ENCODE measurements around the gene NAA35. TPM values are rescaled to one million over a fixed set of nuclear protein-coding genes. Genes with fewer than 3 reads are reported as not detected.

NAA35 gene
- total and polyA plus RNA-seq, 9 of the 15 experiments (the other 6 are each of a cell fraction or from before 2014, with no cell fraction given) = 17.7 to 43.9 (median 29.0) TPM

- Histone ChIP-seq H3K9me1 (ENCODE audit: control insufficient read depth, insufficient read depth, low read length) (no peaks in the 10 kb centered on the region), H3K4me1 (replicated peaks in 1 of 2; ENCODE audit: control insufficient read depth in 2 of 2, insufficient read depth in 2 of 2, low read length in 2 of 2) (no peaks in the 10 kb centered on the region), H2AFZ (ENCODE audit: low read depth, low read length) (no peak overlapping the region), H3K4me2 (ENCODE audit: insufficient read depth, low read length) (no peak overlapping the region), H3K4me3 (no peak overlapping the region), H3K79me2 (ENCODE audit: control insufficient read depth, insufficient read depth, low read length) (no peaks in the 10 kb centered on the region; the same call in 2 of the 3 replicates), H3K27ac (ENCODE audit: extremely low read depth, low read depth, low read length) (no peak overlapping the region), H3K27me3 (ENCODE audit: control insufficient read depth in 2 of 2, insufficient read depth in 2 of 2, low read length in 2 of 2) (no peaks in the 10 kb centered on the region), H4K20me1 (replicated peaks; ENCODE audit: control insufficient read depth, insufficient read depth, low read length) (no peaks in the 10 kb centered on the region), H3K36me3 (ENCODE audit: control insufficient read depth, insufficient read depth, low read length) (peaks cover 47% of the 10 kb centered on the region), H3K9ac (ENCODE audit: insufficient read depth in 1 of 2, low read depth in 2 of 2, low read length in 2 of 2) (no peak overlapping the region), H3K9me3 (replicated peaks; ENCODE audit: control insufficient read depth, insufficient read depth, low read depth, low read length) (no peaks in the 10 kb centered on the region)
- FAIRE-seq (no peak), ATAC-seq (no peak), DNase-seq (ENCODE audit: extremely low read depth in 1 of 4, low spot score in 3 of 4) (no peak)
- 73% methylated on average over 2 of the region's 2 CpGs for WGBS (ENCODE audit: insufficient coverage, low coverage, missing lambda C conversion rate)
- TF ChIP-seq ZFP91 (CRISPR knock-in tag; IDR thresholded peaks at IDR 0.05) (no peak), CEBPB (tag; IDR thresholded peaks at IDR 0.05) (peak; percentile 34; the same call in 1 of the 2 replicates), CEBPG (CRISPR knock-in tag; IDR thresholded peaks at IDR 0.05) (no peak), CEBPG (tag; conservative IDR thresholded peaks at IDR 0.05 in 1 of 2, IDR thresholded peaks at IDR 0.05 in 1 of 2) (peak in 1 of 2 experiments; percentile 50; a peak in 1 of 4 replicates)
- ChIA-PET POLR2A (no interaction called here), CTCF (ENCODE audit: low intra/inter-chr PET ratio) (no interaction called here)
- no TSS peak for BruUV-seq (replicated peaks)
- intact Hi-C loops (cut with micrococcal nuclease) (no loop called here), in situ Hi-C loops (cut with MboI) (no loop called here)
Observed at GRCh38 chr9:85994191-85994590, 53.2 kb downstream of the NAA35 start.

GRCh38 chr9:85995097-85995496, 54.2 kb downstream of the NAA35 start:
- intact Hi-C loops (cut with micrococcal nuclease) = no loop called here
- no peak overlapping the region for H3K4me3 ChIP-seq
- CTCF ChIA-PET (ENCODE audit: low intra/inter-chr PET ratio) = no interaction called here
- FAIRE-seq (no peak), DNase-seq (ENCODE audit: extremely low read depth in 1 of 4, low spot score in 3 of 4) (no peak), ATAC-seq (no peak)
- no peak overlapping the region for H3K4me2 ChIP-seq (ENCODE audit: insufficient read depth, low read length)
- in situ Hi-C loops (cut with MboI) = no loop called here
- H3K27me3 ChIP-seq (ENCODE audit: control insufficient read depth in 2 of 2, insufficient read depth in 2 of 2, low read length in 2 of 2) = no peaks in the 10 kb centered on the region
- no peak overlapping the region for H3K9ac ChIP-seq (ENCODE audit: insufficient read depth in 1 of 2, low read depth in 2 of 2, low read length in 2 of 2)
- POLR2A ChIA-PET = no interaction called here
- no peaks in the 10 kb centered on the region for H3K9me1 ChIP-seq (ENCODE audit: control insufficient read depth, insufficient read depth, low read length)
- no peaks in the 10 kb centered on the region for H3K9me3 ChIP-seq (replicated peaks; ENCODE audit: control insufficient read depth, insufficient read depth, low read depth, low read length)
- no TSS peak for BruUV-seq (replicated peaks)
- H3K4me1 ChIP-seq (replicated peaks in 1 of 2; ENCODE audit: control insufficient read depth in 2 of 2, insufficient read depth in 2 of 2, low read length in 2 of 2) = no peaks in the 10 kb centered on the region
- TF ChIP-seq ZNF311 (CRISPR knock-in tag; IDR thresholded peaks at IDR 0.05) (no peak), C11orf30 (IDR thresholded peaks at IDR 0.05; ENCODE audit: low read depth) (no peak), RB1 (IDR thresholded peaks at IDR 0.05; ENCODE audit: low read depth) (no peak), FOXK1 (CRISPR knock-in tag; IDR thresholded peaks at IDR 0.05; ENCODE audit: borderline replicate concordance) (no peak), ZNF778 (CRISPR knock-in tag; IDR thresholded peaks at IDR 0.05) (no peak), MAFK (IDR thresholded peaks at IDR 0.05; ENCODE audit: low read length) (no peak), MBD2 (IDR thresholded peaks at IDR 0.05; ENCODE audit: borderline replicate concordance, low read depth) (no peak), XRCC5 (IDR thresholded peaks at IDR 0.05; ENCODE audit: low read depth, low read length) (no peak), RBM34 (IDR thresholded peaks at IDR 0.05; ENCODE audit: borderline replicate concordance, insufficient read depth, low read length) (no peak), SP1 (CRISPR knock-in tag; IDR thresholded peaks at IDR 0.05) (no peak), SREBF2 (CRISPR knock-in tag; IDR thresholded peaks at IDR 0.05) (no peak), HEY1 (CRISPR knock-in tag; IDR thresholded peaks at IDR 0.05; ENCODE audit: borderline replicate concordance) (no peak), XRCC4 (IDR thresholded peaks at IDR 0.05; ENCODE audit: extremely low read depth, insufficient read depth, insufficient read length) (no peak), U2AF1 (optimal IDR thresholded peaks at IDR 0.05; ENCODE audit: low read depth, low read length) (no peak)
- H4K20me1 ChIP-seq (replicated peaks; ENCODE audit: control insufficient read depth, insufficient read depth, low read length) = no peaks in the 10 kb centered on the region
- H2AFZ ChIP-seq (ENCODE audit: low read depth, low read length) = no peak overlapping the region
- no peak overlapping the region for H3K27ac ChIP-seq (ENCODE audit: extremely low read depth, low read depth, low read length)
- H3K36me3 ChIP-seq (ENCODE audit: control insufficient read depth, insufficient read depth, low read length) = peaks cover 52% of the 10 kb centered on the region
- H3K79me2 ChIP-seq (ENCODE audit: control insufficient read depth, insufficient read depth, low read length) = no peaks in the 10 kb centered on the region; the same call in 2 of the 3 replicates
